ENCODE measurements around the gene FBXW7. TPM values are rescaled to one million over a fixed set of nuclear protein-coding genes. Genes with fewer than 3 reads are reported as not detected.

The FBXW7 gene
- polyA plus RNA-seq, 2 of the 4 experiments (the other 2 are of a cell fraction): 7.2 to 12.5 TPM

- ATAC-seq (no peak), FAIRE-seq (no peak), DNase-seq (ENCODE audit: low read depth in 1 of 2, low spot score in 1 of 2) (no peak)
- H3K4me1 ChIP-seq: no peaks in the 10 kb centered on the region
- ChIA-PET CTCF (no interaction called here), POLR2A (no interaction called here)
- WGBS (ENCODE audit: missing lambda C conversion rate): 51% methylated on average over 2 of the region's 2 CpGs
- H3K4me2 ChIP-seq: no peak overlapping the region
- TF ChIP-seq ZFP36 (IDR thresholded peaks at IDR 0.05; ENCODE audit: borderline replicate concordance, partially characterized antibody): no peak
- no peak for TF ChIP-seq HMGXB4 (CRISPR knock-in tag; IDR thresholded peaks at IDR 0.05; ENCODE audit: borderline replicate concordance)
- TF ChIP-seq RNF2 (IDR thresholded peaks at IDR 0.05; ENCODE audit: borderline replicate concordance, low read depth): no peak
- no peak for TF ChIP-seq HOXA7 (CRISPR knock-in tag; IDR thresholded peaks at IDR 0.05)
- no peak for TF ChIP-seq NR3C1 (IDR thresholded peaks at IDR 0.05)
- no peak for TF ChIP-seq NPAS2 (CRISPR knock-in tag; IDR thresholded peaks at IDR 0.05; ENCODE audit: borderline replicate concordance)
- TF ChIP-seq NFE2L2 (conservative IDR thresholded peaks at IDR 0.05; ENCODE audit: low read length): no peak
- TF ChIP-seq HDAC2 (IDR thresholded peaks at IDR 0.05): no peak
- no peak for TF ChIP-seq FOSL2 (IDR thresholded peaks at IDR 0.05)
- no peak for TF ChIP-seq FOSL2 (CRISPR knock-in tag; IDR thresholded peaks at IDR 0.05)
- no peak for TF ChIP-seq CTCF (IDR thresholded peaks at IDR 0.05)
- TF ChIP-seq RARB (CRISPR knock-in tag; IDR thresholded peaks at IDR 0.05): no peak
- no peaks in the 10 kb centered on the region for H3K9me3 ChIP-seq
- H3K27ac ChIP-seq: no peak overlapping the region
- no peak overlapping the region for H3K4me3 ChIP-seq
These were observed 38.0 kb upstream of the FBXW7 start for GRCh38 chr4:152573861-152574260.

GRCh38 chr4:152572417-152573086 is 36.7 kb upstream of the FBXW7 start:
- no peak overlapping the region for H3K27ac ChIP-seq
- ChIA-PET CTCF (no interaction called here), POLR2A (no interaction called here)
- FAIRE-seq (no peak), ATAC-seq (no peak), DNase-seq (ENCODE audit: low read depth in 1 of 2, low spot score in 1 of 2) (peak in 1 of 2 experiments; percentile 4)
- H3K4me3 ChIP-seq: no peak overlapping the region
- no peak overlapping the region for H3K4me2 ChIP-seq
- TF ChIP-seq EHMT2 (IDR thresholded peaks at IDR 0.05; ENCODE audit: low read depth) (no peak), ESRRA (IDR thresholded peaks at IDR 0.05; ENCODE audit: borderline replicate concordance, low read length) (no peak), JUN (IDR thresholded peaks at IDR 0.05) (no peak), HDAC2 (IDR thresholded peaks at IDR 0.05) (no peak), FOSB (CRISPR knock-in tag; IDR thresholded peaks at IDR 0.05) (no peak), CHD4 (IDR thresholded peaks at IDR 0.05; ENCODE audit: borderline replicate concordance) (no peak), NPAS2 (CRISPR knock-in tag; IDR thresholded peaks at IDR 0.05; ENCODE audit: borderline replicate concordance) (no peak), PBX3 (IDR thresholded peaks at IDR 0.05) (no peak), ZSCAN20 (CRISPR knock-in tag; IDR thresholded peaks at IDR 0.05) (no peak), RAD21 (conservative IDR thresholded peaks at IDR 0.05 in 1 of 2, IDR thresholded peaks at IDR 0.05 in 1 of 2) (no peak), NR3C1 (IDR thresholded peaks at IDR 0.05) (no peak), SMC3 (IDR thresholded peaks at IDR 0.05) (no peak), ZC3H11A (IDR thresholded peaks at IDR 0.05) (no peak)
- H3K4me1 ChIP-seq: no peaks in the 10 kb centered on the region
- WGBS (ENCODE audit: missing lambda C conversion rate): 49% methylated on average over 9 of the region's 9 CpGs
- no peaks in the 10 kb centered on the region for H3K9me3 ChIP-seq

Measured in A549 (cell line).